H1 (cell line): ENCODE measurements around the gene STK32C.

ENCODE experiments used
- CTCF ChIP-seq, 3 experiments: IDR thresholded peaks; 1 replicate in 2 of 3; 2 replicates in 1 of 3; pipeline versions ENCODE4 v1.5.1 to v1.6.1; 2011; ENCODE audit warnings: low read length in 3 of 3, mild to moderate bottlenecking in 3 of 3, inconsistent platforms in 2 of 3, low read depth in 1 of 3, moderate library complexity in 1 of 3; ENCODE audit not compliant: insufficient read depth in 1 of 3; ENCODE audit errors: control extremely low read depth in 1 of 3
- EZH2 ChIP-seq: fragments of 200-600 bp; sonication (generic); IDR thresholded peaks from 2 replicates; pipeline ENCODE4 v1.7.1; 2012; ENCODE audit warnings: low read depth, mild to moderate bottlenecking, moderate library complexity, low read length, inconsistent platforms; ENCODE audit not compliant: severe bottlenecking
- MAX ChIP-seq: IDR thresholded peaks from 2 replicates; pipeline ENCODE4 v1.6.1; 2012; ENCODE audit warnings: inconsistent platforms
- SIRT6 ChIP-seq: IDR thresholded peaks from one replicate; pipeline ENCODE4 v1.7.1; 2012; ENCODE audit warnings: low read length, inconsistent platforms
- TAF1 ChIP-seq: IDR thresholded peaks from 2 replicates; pipeline ENCODE4 v1.6.1; 2011; ENCODE audit warnings: mild to moderate bottlenecking, low read depth, low read length
- TBP ChIP-seq: IDR thresholded peaks from 2 replicates; pipeline ENCODE4 v1.6.1; 2011; ENCODE audit warnings: low read depth, low read length, improper control_type of control experiment
- USF2 ChIP-seq: IDR thresholded peaks from 2 replicates; pipeline ENCODE4 v1.6.1; 2011; ENCODE audit warnings: low read length, improper control_type of control experiment
- ZNF274 ChIP-seq: IDR thresholded peaks from 2 replicates; pipeline ENCODE4 v1.7.0; 2012; ENCODE audit warnings: low read length, borderline replicate concordance; ENCODE audit errors: extremely low read depth

- no peak for TF ChIP-seq SIRT6
- TF ChIP-seq TBP, result no peak
- TF ChIP-seq EZH2, result no peak
- TF ChIP-seq CTCF (IDR thresholded peaks at IDR 0.05; ENCODE audit: control extremely low read depth in 1 of 3, insufficient read depth in 1 of 3, low read depth in 1 of 3, low read length in 3 of 3), result no peak
- no peak for TF ChIP-seq ZNF274
- TF ChIP-seq TAF1, result no peak
- TF ChIP-seq MAX, result no peak
- no peak for TF ChIP-seq USF2
Observed at GRCh38 chr10:132233501-132234085, 74.2 kb downstream of the STK32C start.
